HFF-Myc (cell line): Measurements from ENCODE around the gene PAX3.

Experiments
- DNase-seq: peaks from one replicate; pipeline ENCODE4 v3.0.0-alpha.2; 2011; ENCODE audit warnings: low read depth; ENCODE audit errors: extremely low read depth
- H3K4me3 ChIP-seq: replicated peaks from 2 replicates; pipeline ENCODE4 v1.5.1; 2011; ENCODE audit warnings: low read depth, mild to moderate bottlenecking, control low read depth, low read length
- TF ChIP-seq, protein P1 (sequence below): IDR thresholded peaks from 2 replicates; pipeline ENCODE4 v1.5.1; 2012; ENCODE audit warnings: mild to moderate bottlenecking, low read depth, low read length, control low read depth; ENCODE audit errors: missing control alignments

The PAX3 gene

GRCh38 chr2:222239945-222240675 is 58.7 kb downstream of the PAX3 start:
- TF ChIP-seq, protein P1, sequence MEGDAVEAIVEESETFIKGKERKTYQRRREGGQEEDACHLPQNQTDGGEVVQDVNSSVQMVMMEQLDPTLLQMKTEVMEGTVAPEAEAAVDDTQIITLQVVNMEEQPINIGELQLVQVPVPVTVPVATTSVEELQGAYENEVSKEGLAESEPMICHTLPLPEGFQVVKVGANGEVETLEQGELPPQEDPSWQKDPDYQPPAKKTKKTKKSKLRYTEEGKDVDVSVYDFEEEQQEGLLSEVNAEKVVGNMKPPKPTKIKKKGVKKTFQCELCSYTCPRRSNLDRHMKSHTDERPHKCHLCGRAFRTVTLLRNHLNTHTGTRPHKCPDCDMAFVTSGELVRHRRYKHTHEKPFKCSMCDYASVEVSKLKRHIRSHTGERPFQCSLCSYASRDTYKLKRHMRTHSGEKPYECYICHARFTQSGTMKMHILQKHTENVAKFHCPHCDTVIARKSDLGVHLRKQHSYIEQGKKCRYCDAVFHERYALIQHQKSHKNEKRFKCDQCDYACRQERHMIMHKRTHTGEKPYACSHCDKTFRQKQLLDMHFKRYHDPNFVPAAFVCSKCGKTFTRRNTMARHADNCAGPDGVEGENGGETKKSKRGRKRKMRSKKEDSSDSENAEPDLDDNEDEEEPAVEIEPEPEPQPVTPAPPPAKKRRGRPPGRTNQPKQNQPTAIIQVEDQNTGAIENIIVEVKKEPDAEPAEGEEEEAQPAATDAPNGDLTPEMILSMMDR = no peak
- no peak overlapping the region for H3K4me3 ChIP-seq
- DNase-seq = no peak

GRCh38 chr2:222239091-222239490 is 59.7 kb downstream of the PAX3 start:
- TF ChIP-seq, protein P1 = no peak
- no peak for DNase-seq
- no peak overlapping the region for H3K4me3 ChIP-seq

GRCh38 chr2:222238072-222238471 is 60.7 kb downstream of the PAX3 start:
- no peak for DNase-seq
- H3K4me3 ChIP-seq = no peak overlapping the region
- TF ChIP-seq, protein P1 = no peak

DNA sequence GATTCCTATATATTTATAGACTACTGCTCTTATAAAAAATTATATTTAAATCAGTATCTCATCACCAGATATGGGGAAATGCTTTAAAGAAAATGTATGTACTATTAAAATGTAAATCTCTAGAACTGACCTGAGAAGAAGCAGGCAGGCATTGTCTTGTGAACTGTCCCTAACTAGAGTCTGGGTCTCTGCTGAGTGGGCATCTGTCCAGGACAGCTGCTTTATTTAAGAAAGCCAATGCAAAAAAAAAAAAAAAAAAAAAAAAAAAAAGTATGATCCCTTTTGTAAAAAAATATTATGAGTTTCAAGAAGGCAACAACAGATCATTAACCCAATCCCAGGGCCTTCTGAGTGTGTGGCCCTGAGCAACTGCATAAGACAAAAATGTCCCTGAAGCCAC is 66.0 kb downstream of the PAX3 start:
- no peak overlapping the region for H3K4me3 ChIP-seq
- TF ChIP-seq, protein P1 = no peak

GRCh38 chr2:222232372-222232771 is 66.4 kb downstream of the PAX3 start:
- TF ChIP-seq, protein P1 = no peak
- no peak for DNase-seq
- H3K4me3 ChIP-seq = no peak overlapping the region

More for the DNA sequence above, 66.0 kb downstream of the PAX3 start:
- no peak for DNase-seq

- DNase-seq = no peak
- no peak overlapping the region for H3K4me3 ChIP-seq
- TF ChIP-seq, protein P1 = no peak
Observed at GRCh38 chr2:222228054-222228453, 70.7 kb downstream of the PAX3 start.

GRCh38 chr2:222218786-222219185 is 80.0 kb downstream of the PAX3 start:
- H3K4me3 ChIP-seq = no peak overlapping the region
- TF ChIP-seq, protein P1 = no peak
- DNase-seq = no peak
